Erythroblast (primary cell): Measurements from ENCODE around the gene CD226.

Experiments
- DNase-seq, 2 experiments: peaks; one replicate each; lab custom pipeline; 2025; lab: John Stamatoyannopoulos, UW
- GATA1 ChIP-seq: IDR thresholded peaks from 2 replicates; pipeline ENCODE4 v1.6.1; 2011; ENCODE audit warnings: low read depth, mild to moderate bottlenecking, control low read depth, low read length, moderate library complexity
- POLR2A ChIP-seq: IDR thresholded peaks from 2 replicates; pipeline ENCODE4 v1.6.1; 2011; ENCODE audit warnings: mild to moderate bottlenecking, low read length

The CD226 gene

GRCh38 chr18:69817335-69817940 lies 130.2 kb downstream of the CD226 start:
- DNase-seq: no peak
- TF ChIP-seq POLR2A (no peak), GATA1 (no peak)

GRCh38 chr18:69814861-69815385 lies 132.8 kb downstream of the CD226 start:
- no peak for DNase-seq
- TF ChIP-seq POLR2A: no peak
- TF ChIP-seq GATA1: no peak

- DNase-seq: no peak
- TF ChIP-seq POLR2A (no peak), GATA1 (no peak)
Measured at GRCh38 chr18:69813559-69813958, 134.1 kb downstream of the CD226 start.

- no peak for TF ChIP-seq GATA1
- TF ChIP-seq POLR2A: no peak
- DNase-seq: no peak
Measured at GRCh38 chr18:69808399-69808798, 139.3 kb downstream of the CD226 start.

- no peak for DNase-seq
Measured at GRCh38 chr18:69804776-69805501, 142.7 kb downstream of the CD226 start.

More at GRCh38 chr18:69804776-69805501, 142.7 kb downstream of the CD226 start:
- TF ChIP-seq POLR2A (no peak), GATA1 (no peak)
